ENCODE data around the gene DMXL2.
"Not testable (repeated sequence)": the region's sequence is repeated elsewhere in the genome, so short reads cannot be mapped to it uniquely, and the experiment has no call there.

DMXL2 gene

GRCh38 chr15:51568939-51569784 is 53.4 kb downstream of the DMXL2 start:
- DNase-seq = not testable (repeated sequence)

GRCh38 chr15:51561271-51561670 is 61.3 kb downstream of the DMXL2 start:
- DNase-seq = no peak

- no peak for DNase-seq
Observed at GRCh38 chr15:51558876-51559275, 63.7 kb downstream of the DMXL2 start.

- DNase-seq = no peak
Observed at GRCh38 chr15:51558411-51558810, 64.2 kb downstream of the DMXL2 start.

GRCh38 chr15:51550841-51551240 is 71.7 kb downstream of the DMXL2 start:
- no peak for DNase-seq

GRCh38 chr15:51547656-51548055 is 74.9 kb downstream of the DMXL2 start:
- no peak for DNase-seq

- DNase-seq = no peak
Observed at GRCh38 chr15:51536965-51537574, 85.5 kb downstream of the DMXL2 start.

- DNase-seq = no peak
Observed at GRCh38 chr15:51533672-51534398, 88.7 kb downstream of the DMXL2 start.

GRCh38 chr15:51526955-51527354 is 95.6 kb downstream of the DMXL2 start:
- no peak for DNase-seq

- DNase-seq = no peak
Observed at GRCh38 chr15:51524376-51524775, 98.2 kb downstream of the DMXL2 start.

GRCh38 chr15:51516291-51516690 is 106.3 kb downstream of the DMXL2 start:
- DNase-seq = no peak

- DNase-seq = no peak
Observed at GRCh38 chr15:51505251-51505650, 117.3 kb downstream of the DMXL2 start.

GRCh38 chr15:51503003-51503402 is 119.6 kb downstream of the DMXL2 start:
- no peak for DNase-seq

GRCh38 chr15:51499379-51499976 is 123.1 kb downstream of the DMXL2 start:
- no peak for DNase-seq

- DNase-seq = no peak
Observed at GRCh38 chr15:51497806-51498205, 124.8 kb downstream of the DMXL2 start.

- no peak for DNase-seq
Observed at GRCh38 chr15:51496246-51496645, 126.3 kb downstream of the DMXL2 start.

GRCh38 chr15:51494411-51495314 is 127.9 kb downstream of the DMXL2 start:
- DNase-seq = no peak

GRCh38 chr15:51493892-51494291 is 128.7 kb downstream of the DMXL2 start:
- DNase-seq = no peak

- no peak for DNase-seq
Observed at GRCh38 chr15:51492528-51492927, 130.0 kb downstream of the DMXL2 start.

- DNase-seq = no peak
Observed at GRCh38 chr15:51491941-51492340, 130.6 kb downstream of the DMXL2 start.

- DNase-seq = no peak
Observed at GRCh38 chr15:51484781-51485180, 137.8 kb downstream of the DMXL2 start.

- DNase-seq = no peak
Observed at GRCh38 chr15:51483985-51484384, 138.6 kb downstream of the DMXL2 start.
